IMR-90 (cell line): Measurements from ENCODE around the gene IKZF3. TPM values are rescaled to one million over a fixed set of nuclear protein-coding genes. Genes with fewer than 3 reads are reported as not detected.

Source experiments
- ATAC-seq: fragments of 200-7000 bp; cut with Tn5 transposase; 2 replicates; pipeline ENCODE4 v1.9.1; 2020; ENCODE audit warnings: low read depth, mild to moderate bottlenecking, moderate library complexity
- BruUV-seq: library from RNA; stranded (reverse); fragments of 400-500 nt; replicated peaks from 2 replicates; lab custom pipeline; 2021; lab: Mats Ljungman, UMichigan
- CTCF ChIA-PET: fragments of 300-600 bp; formaldehyde crosslinking; extraction: SDS; loops from one replicate; lab custom pipeline; 2021; ENCODE audit warnings: antibody characterized with exemption; lab: Yijun Ruan, JAX
- POLR2A ChIA-PET: fragments of 300-600 bp; sonication (Branson Sonifier 250); formaldehyde crosslinking; loops from one replicate; lab custom pipeline; 2022; ENCODE audit warnings: antibody characterized with exemption; ENCODE audit not compliant: unreplicated experiment; lab: Charles Lee
- DNase-seq: peaks from one replicate; pipeline ENCODE4 v3.0.0; 2013
- H2AFZ ChIP-seq: replicated peaks from 2 replicates; pipeline ENCODE3; 2013; ENCODE audit warnings: low read length, mild to moderate bottlenecking; ENCODE audit not compliant: poor library complexity
- H2AK5ac ChIP-seq: 2 replicates; pipeline ENCODE4 v1.6.1; 2013; ENCODE audit warnings: low read depth, low read length, inconsistent platforms
- H2AK9ac ChIP-seq: replicated peaks from 2 replicates; pipeline ENCODE3; 2013; ENCODE audit warnings: mild to moderate bottlenecking, low read depth, low read length, moderate library complexity; ENCODE audit not compliant: poor library complexity
- H2BK120ac ChIP-seq: 2 replicates; pipeline ENCODE4 v1.6.1; 2013; ENCODE audit warnings: low read depth, low read length, inconsistent platforms
- H2BK15ac ChIP-seq: 3 replicates; pipeline ENCODE4 v1.6.1; 2013; ENCODE audit warnings: low read depth, low read length, inconsistent platforms
- H2BK20ac ChIP-seq: 2 replicates; pipeline ENCODE4 v1.6.1; 2013; ENCODE audit warnings: low read depth, mild to moderate bottlenecking, inconsistent platforms, low read length, moderate library complexity
- H2BK5ac ChIP-seq: 2 replicates; pipeline ENCODE4 v1.6.1; 2013; ENCODE audit warnings: mild to moderate bottlenecking, low read depth, low read length, inconsistent platforms; ENCODE audit not compliant: poor library complexity, severe bottlenecking
- H3K14ac ChIP-seq: replicated peaks from 2 replicates; pipeline ENCODE4 v1.6.1; 2013; ENCODE audit warnings: low read depth, low read length, inconsistent platforms
- H3K18ac ChIP-seq: 2 replicates; pipeline ENCODE4 v1.6.1; 2013; ENCODE audit warnings: low read depth, low read length, control low read depth
- H3K23ac ChIP-seq: 2 replicates; pipeline ENCODE4 v1.6.1; 2013; ENCODE audit warnings: low read depth, low read length, inconsistent platforms
- H3K27ac ChIP-seq: 2 replicates; pipeline ENCODE4 v1.5.1; 2013; ENCODE audit warnings: mild to moderate bottlenecking, control low read depth, low read length; ENCODE audit not compliant: insufficient read depth
- H3K27me3 ChIP-seq: 2 replicates; pipeline ENCODE4 v1.6.1; 2013; ENCODE audit warnings: low read length; ENCODE audit not compliant: control insufficient read depth, insufficient read depth
- H3K36me3 ChIP-seq: 2 replicates; pipeline ENCODE4 v1.6.1; 2013; ENCODE audit warnings: low read length, mixed read lengths; ENCODE audit not compliant: control insufficient read depth, insufficient read depth
- H3K4ac ChIP-seq: 2 replicates; pipeline ENCODE4 v1.6.1; 2013; ENCODE audit warnings: low read depth, low read length, inconsistent platforms
- H3K4me1 ChIP-seq: 2 replicates; pipeline ENCODE4 v1.6.1; 2013; ENCODE audit warnings: low read length, mixed read lengths; ENCODE audit not compliant: control insufficient read depth, insufficient read depth
- H3K4me2 ChIP-seq: 2 replicates; pipeline ENCODE4 v1.6.1; 2013; ENCODE audit warnings: low read depth, mild to moderate bottlenecking, control low read depth, low read length, moderate library complexity
- H3K4me3 ChIP-seq: 2 replicates; pipeline ENCODE4 v1.5.1; 2013; ENCODE audit warnings: low read depth, mild to moderate bottlenecking, control low read depth, low read length, moderate library complexity; ENCODE audit not compliant: insufficient read depth
- H3K56ac ChIP-seq: 2 replicates; pipeline ENCODE4 v1.6.1; 2013; ENCODE audit warnings: low read length, inconsistent platforms; ENCODE audit not compliant: insufficient read depth; ENCODE audit errors: extremely low read depth
- H3K79me1 ChIP-seq, 2 experiments: 2 replicates each; pipeline ENCODE4 v1.6.1; 2013; ENCODE audit warnings: low read length in 2 of 2, inconsistent platforms in 1 of 2, low read depth in 1 of 2
- H3K9ac ChIP-seq: 2 replicates; pipeline ENCODE4 v1.6.1; 2013; ENCODE audit warnings: low read depth, low read length, control low read depth
- H3K9me1 ChIP-seq: 2 replicates; pipeline ENCODE4 v1.6.1; 2013; ENCODE audit warnings: low read length, inconsistent platforms; ENCODE audit not compliant: insufficient read depth
- H3K9me3 ChIP-seq: 2 replicates; pipeline ENCODE4 v1.6.1; 2013; ENCODE audit warnings: low read length; ENCODE audit not compliant: control insufficient read depth, insufficient read depth
- H4K20me1 ChIP-seq: 2 replicates; pipeline ENCODE4 v1.6.1; 2013; ENCODE audit warnings: low read length, inconsistent platforms; ENCODE audit not compliant: insufficient read depth
- H4K5ac ChIP-seq: 2 replicates; pipeline ENCODE4 v1.6.1; 2013; ENCODE audit warnings: mild to moderate bottlenecking, low read depth, low read length, control low read depth
- H4K8ac ChIP-seq, 2 experiments: 2 replicates each; pipeline ENCODE4 v1.6.1; 2013; ENCODE audit warnings: low read depth in 2 of 2, low read length in 2 of 2, control low read depth in 1 of 2, inconsistent platforms in 1 of 2
- H4K91ac ChIP-seq: 2 replicates; pipeline ENCODE4 v1.6.1; 2013; ENCODE audit warnings: low read depth, low read length, inconsistent platforms; ENCODE audit not compliant: insufficient read depth
- FOS ChIP-seq: fragments of 150-350 bp; IDR thresholded peaks from 2 replicates; pipeline ENCODE4 v1.6.1; 2016; ENCODE audit warnings: low read depth, low read length
- MAZ ChIP-seq: IDR thresholded peaks from 2 replicates; pipeline ENCODE4 v1.6.1; 2012; ENCODE audit warnings: low read depth, mild to moderate bottlenecking, low read length, improper control_type of control experiment, moderate library complexity, borderline replicate concordance
- WGBS, 2 experiments: methylation state at CpG; one replicate each; pipeline versions ENCODE4 v1.1.5 to v1.1.7; 2013; ENCODE audit warnings: missing lambda C conversion rate in 2 of 2; ENCODE audit not compliant: insufficient read length in 1 of 2; ENCODE audit errors: extremely low coverage in 2 of 2; 5-methylcytosine and 5-hydroxymethylcytosine counted together
- dilution Hi-C: fragments of 300-500 bp; cut with HindIII; formaldehyde crosslinking; loops from one replicate; pipeline ENCODE4 v1.14.3; 2018; ENCODE audit warnings: low sequenced_read_pairs; ENCODE audit not compliant: unreplicated experiment
- in situ Hi-C: fragments of 300-500 bp; cut with MboI; formaldehyde crosslinking; loops from 3 replicates; pipeline ENCODE4 v1.14.3; 2019; ENCODE audit warnings: low sequenced_read_pairs, inconsistent platforms, mixed read lengths
- intact Hi-C: fragments of 100-400 bp; cut with micrococcal nuclease; formaldehyde crosslinking; loops from 2 replicates; pipeline ENCODE4 v1.10.0; 2022
- polyA plus RNA-seq, 3 experiments: library from polyadenylated mRNA; depleted of rRNA; stranded (reverse); fragments of >200 nt; gene quantifications; 2 replicates each; pipeline ENCODE4 v1.2.3, GENCODE V29; 2012; ENCODE audit warnings: low replicate concordance in 1 of 3
- total RNA-seq: library from RNA; depleted of rRNA; stranded (reverse); fragments of >200 nt; gene quantifications from 2 replicates; pipeline ENCODE4 v1.2.3, GENCODE V29; 2012

IKZF3 gene
- total and polyA plus RNA-seq, 2 of the 4 experiments (the other 2 are of a cell fraction) = not detected

- no peak overlapping the region for H3K56ac ChIP-seq
- no peak overlapping the region for H3K9ac ChIP-seq
- H2BK15ac ChIP-seq = no peak overlapping the region
- H3K36me3 ChIP-seq = no peaks in the 10 kb centered on the region
- no peak for DNase-seq
- H3K4me2 ChIP-seq = no peak overlapping the region
- WGBS, 2 experiments = no CpG with 5 or more reads among the region's 7 CpGs
- H2AFZ ChIP-seq = no peak overlapping the region
- dilution Hi-C loops (no loop called here), intact Hi-C loops (no loop called here), in situ Hi-C loops (no loop called here)
- H3K14ac ChIP-seq = no peak overlapping the region
- ATAC-seq = no peak
- H3K4me1 ChIP-seq = peaks cover 2% of the 10 kb centered on the region; the same call in 1 of the 2 replicates
- H3K79me1 ChIP-seq = no peaks in the 10 kb centered on the region
- no peak overlapping the region for H3K4ac ChIP-seq
- no peak overlapping the region for H3K4me3 ChIP-seq
- no peak overlapping the region for H2AK5ac ChIP-seq
- H3K27me3 ChIP-seq = peaks cover 62% of the 10 kb centered on the region
- H2BK20ac ChIP-seq = no peak overlapping the region
- peaks cover 18% of the 10 kb centered on the region for H3K9me3 ChIP-seq
- H4K8ac ChIP-seq = no peak overlapping the region
- no TSS peak for BruUV-seq
- no peak overlapping the region for H3K23ac ChIP-seq
- no peaks in the 10 kb centered on the region for H4K20me1 ChIP-seq
- no peak overlapping the region for H3K18ac ChIP-seq
- no peak overlapping the region for H4K91ac ChIP-seq
- no peak overlapping the region for H2AK9ac ChIP-seq
- H4K5ac ChIP-seq = no peak overlapping the region
- H3K9me1 ChIP-seq = no peaks in the 10 kb centered on the region
- H3K27ac ChIP-seq = no peak overlapping the region
- no peak for TF ChIP-seq MAZ
- TF ChIP-seq FOS = no peak
- H2BK120ac ChIP-seq = no peak overlapping the region
- POLR2A ChIA-PET = no interaction called here
- no peak overlapping the region for H2BK5ac ChIP-seq
- CTCF ChIA-PET = interaction anchor here (1.5 kb wide), 1 partner anchor 9 kb away, joined by 6 read pairs; no protein-coding TSS in a partner anchor
Measured at GRCh38 chr17:39863244-39863917, 731 bp downstream of the IKZF3 start.
